K562 treated with DMSO at 1 percent for 12 hours (cell line): ENCODE measurements around the gene GOT1. TPM values are rescaled to one million over a fixed set of nuclear protein-coding genes. Genes with fewer than 3 reads are reported as not detected.

Experiments used
- total RNA-seq: library from RNA; unstranded; fragments of 300-600 nt; gene quantifications from 2 replicates; pipeline ENCODE4 v1.2.3, GENCODE V29; 2022; ENCODE audit not compliant: insufficient read depth

The GOT1 gene
- total RNA-seq = 67.5 and 76.2 TPM in 2 replicates

DNA sequence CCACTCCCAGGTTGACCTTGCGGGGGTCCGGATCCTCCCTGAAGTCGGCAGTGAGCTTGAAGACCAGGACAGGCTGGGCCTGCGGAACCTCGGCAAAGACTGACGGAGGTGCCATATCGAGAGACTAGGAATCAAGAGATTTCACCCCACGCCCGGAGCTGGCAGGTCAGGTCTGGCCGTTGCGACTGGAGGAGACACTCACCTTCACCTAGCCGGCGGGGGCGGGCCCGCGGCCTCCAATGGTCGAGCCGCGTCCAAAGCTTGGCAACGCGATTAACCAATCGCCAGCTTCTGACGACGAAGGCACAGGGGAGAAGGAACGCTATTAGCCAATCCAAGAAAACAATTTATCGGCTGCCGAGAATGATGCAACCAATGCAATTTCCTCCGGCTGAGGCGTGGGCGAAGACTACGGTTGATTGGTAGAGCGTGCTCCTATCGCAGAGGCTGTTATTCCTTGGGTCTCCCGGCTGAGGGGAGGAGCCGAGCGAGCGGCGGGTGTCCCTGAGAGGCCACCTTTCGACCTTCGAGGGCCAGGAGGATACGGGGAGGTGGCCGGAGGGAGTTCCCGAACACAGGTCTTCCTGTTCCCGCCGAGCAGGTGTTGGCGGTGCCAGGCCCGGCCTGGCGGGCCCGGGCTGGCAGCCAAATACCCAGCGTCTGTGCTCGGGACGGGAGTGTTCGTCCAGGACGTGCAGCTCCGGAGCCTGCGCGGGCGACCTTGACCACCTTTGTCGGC is at the start of gene GOT1:
Gene GOT1, minus strand, starts transcription at position 174 of the 739 bp plus-strand sequence. Its CDS starts 59 bp downstream, at position 115.

Other genes starting within 250 kb of the GOT1 start
- gene HPSE2, start 194.8 kb downstream of the GOT1 start, total RNA-seq = not detected in 2 replicates
- gene CNNM1, start 101.3 kb downstream of the GOT1 start, total RNA-seq = not detected in 2 replicates
- gene NKX2-3, start 102.3 kb upstream of the GOT1 start, total RNA-seq = not detected in 2 replicates
- gene SLC25A28, start 189.8 kb upstream of the GOT1 start, total RNA-seq = 8.1 and 12.9 TPM in 2 replicates
- gene ENTPD7, start 228.9 kb upstream of the GOT1 start, total RNA-seq = 2.4 and 8.3 TPM in 2 replicates